ENCODE measurements around the gene CELSR1. TPM values are rescaled to one million over a fixed set of nuclear protein-coding genes. Genes with fewer than 3 reads are reported as not detected.

CELSR1 gene
- total RNA-seq, 1 experiment from 2014 or later: 14.2 TPM

GRCh38 chr22:46439576-46440465, 97.6 kb downstream of the CELSR1 start:
- intact Hi-C loops (cut with micrococcal nuclease): no loop called here

GRCh38 chr22:46439111-46439510, 98.3 kb downstream of the CELSR1 start:
- Histone ChIP-seq H2AFZ (ENCODE audit: low read length) (no peak overlapping the region), H3K36me3 (ENCODE audit: low read depth, low read length) (no peaks in the 10 kb centered on the region), H3F3A (ENCODE audit: low read length, unreplicated experiment) (no peaks in the 10 kb centered on the region), H3K4me1 (ENCODE audit: insufficient read depth, low read length) (no peaks in the 10 kb centered on the region), H3K27ac (ENCODE audit: low read length) (no peak overlapping the region), H3K4me2 (ENCODE audit: low read length) (no peak overlapping the region), H3K27me3 (ENCODE audit: low read length) (no peaks in the 10 kb centered on the region), H3K9me2 (replicated peaks; ENCODE audit: low read length) (no peaks in the 10 kb centered on the region), H3K9me3 (ENCODE audit: low read length) (no peaks in the 10 kb centered on the region), H3K9ac (ENCODE audit: low read length) (no peak overlapping the region), H3K79me2 (ENCODE audit: low read length) (no peaks in the 10 kb centered on the region), H3K4me3 (ENCODE audit: low read length) (no peak overlapping the region), H4K20me1 (ENCODE audit: low read length) (no peaks in the 10 kb centered on the region)
- no TSS peak for BruUV-seq (replicated peaks)
- POLR2A ChIA-PET (ENCODE audit: unreplicated experiment): no interaction called here
- ATAC-seq (no peak), DNase-seq (no peak)
- TF ChIP-seq EZH2 (IDR thresholded peaks at IDR 0.05; ENCODE audit: low read length, unreplicated experiment): no peak
- no peak for TF ChIP-seq CTCF (conservative IDR thresholded peaks at IDR 0.05; ENCODE audit: low read depth, low read length)
- TF ChIP-seq EZH2phosphoT487 (IDR thresholded peaks at IDR 0.05; ENCODE audit: borderline replicate concordance, low read length): no peak
- CTCF ChIA-PET: no interaction called here
- intact Hi-C loops (cut with micrococcal nuclease): no loop called here

More at GRCh38 chr22:46439576-46440465, 97.6 kb downstream of the CELSR1 start:
- DNase-seq (no peak), ATAC-seq (no peak)
- ChIA-PET POLR2A (ENCODE audit: unreplicated experiment) (no interaction called here), CTCF (no interaction called here)
- Histone ChIP-seq H3K79me2 (ENCODE audit: low read length) (no peaks in the 10 kb centered on the region), H3K27ac (ENCODE audit: low read length) (no peak overlapping the region), H3K9ac (ENCODE audit: low read length) (no peak overlapping the region), H3K36me3 (ENCODE audit: low read depth, low read length) (no peaks in the 10 kb centered on the region), H2AFZ (ENCODE audit: low read length) (no peak overlapping the region), H3K4me2 (ENCODE audit: low read length) (no peak overlapping the region), H3K9me3 (ENCODE audit: low read length) (no peaks in the 10 kb centered on the region), H4K20me1 (ENCODE audit: low read length) (no peaks in the 10 kb centered on the region), H3K4me3 (ENCODE audit: low read length) (no peak overlapping the region), H3F3A (ENCODE audit: low read length, unreplicated experiment) (no peaks in the 10 kb centered on the region), H3K27me3 (ENCODE audit: low read length) (no peaks in the 10 kb centered on the region), H3K4me1 (ENCODE audit: insufficient read depth, low read length) (no peaks in the 10 kb centered on the region), H3K9me2 (replicated peaks; ENCODE audit: low read length) (no peaks in the 10 kb centered on the region)
- no TSS peak for BruUV-seq (replicated peaks)
- no peak for TF ChIP-seq EZH2phosphoT487 (IDR thresholded peaks at IDR 0.05; ENCODE audit: borderline replicate concordance, low read length)
- TF ChIP-seq CTCF (conservative IDR thresholded peaks at IDR 0.05; ENCODE audit: low read depth, low read length): no peak
- no peak for TF ChIP-seq EZH2 (IDR thresholded peaks at IDR 0.05; ENCODE audit: low read length, unreplicated experiment)

All from PC-3 (cell line).